ENCODE results near the gene FLOT1.

Gene FLOT1

GRCh38 chr6:30703821-30704220, 38.7 kb downstream of the FLOT1 start:
- Histone ChIP-seq H3K27me3 (replicated peaks; ENCODE audit: control insufficient read depth, insufficient read depth, low read length, poor library complexity, severe bottlenecking) (no peaks in the 10 kb centered on the region), H3K4me1 (ENCODE audit: control insufficient read depth, insufficient read depth, low read length, poor library complexity, severe bottlenecking) (no peaks in the 10 kb centered on the region), H3K36me3 (ENCODE audit: control insufficient read depth, insufficient read depth, low read length) (peaks cover 37% of the 10 kb centered on the region), H3K27ac (ENCODE audit: insufficient read depth, low read length, poor library complexity, severe bottlenecking) (no peak overlapping the region), H3K4me3 (ENCODE audit: insufficient read depth, low read depth, low read length, poor library complexity, severe bottlenecking) (no peak overlapping the region), H3K9me3 (ENCODE audit: control insufficient read depth, low read length) (no peaks in the 10 kb centered on the region)
- no peak for DNase-seq

GRCh38 chr6:30703011-30703410, 39.5 kb downstream of the FLOT1 start:
- Histone ChIP-seq H3K27me3 (replicated peaks; ENCODE audit: control insufficient read depth, insufficient read depth, low read length, poor library complexity, severe bottlenecking) (no peaks in the 10 kb centered on the region), H3K36me3 (ENCODE audit: control insufficient read depth, insufficient read depth, low read length) (peaks cover 33% of the 10 kb centered on the region), H3K4me3 (ENCODE audit: insufficient read depth, low read depth, low read length, poor library complexity, severe bottlenecking) (no peak overlapping the region), H3K4me1 (ENCODE audit: control insufficient read depth, insufficient read depth, low read length, poor library complexity, severe bottlenecking) (no peaks in the 10 kb centered on the region), H3K27ac (ENCODE audit: insufficient read depth, low read length, poor library complexity, severe bottlenecking) (no peak overlapping the region), H3K9me3 (ENCODE audit: control insufficient read depth, low read length) (no peaks in the 10 kb centered on the region)
- DNase-seq, result no peak

GRCh38 chr6:30700340-30700739, 42.1 kb downstream of the FLOT1 start:
- peaks cover 22% of the 10 kb centered on the region for H3K36me3 ChIP-seq (ENCODE audit: control insufficient read depth, insufficient read depth, low read length)
- no peaks in the 10 kb centered on the region for H3K27me3 ChIP-seq (replicated peaks; ENCODE audit: control insufficient read depth, insufficient read depth, low read length, poor library complexity, severe bottlenecking)
- H3K27ac ChIP-seq (ENCODE audit: insufficient read depth, low read length, poor library complexity, severe bottlenecking), result no peak overlapping the region
- no peaks in the 10 kb centered on the region for H3K4me1 ChIP-seq (ENCODE audit: control insufficient read depth, insufficient read depth, low read length, poor library complexity, severe bottlenecking)
- no peak for DNase-seq
- no peak overlapping the region for H3K4me3 ChIP-seq (ENCODE audit: insufficient read depth, low read depth, low read length, poor library complexity, severe bottlenecking)
- no peaks in the 10 kb centered on the region for H3K9me3 ChIP-seq (ENCODE audit: control insufficient read depth, low read length)

GRCh38 chr6:30696432-30696831, 46.1 kb downstream of the FLOT1 start:
- H3K36me3 ChIP-seq (ENCODE audit: control insufficient read depth, insufficient read depth, low read length), result peaks cover 4% of the 10 kb centered on the region
- no peak overlapping the region for H3K27ac ChIP-seq (ENCODE audit: insufficient read depth, low read length, poor library complexity, severe bottlenecking)
- H3K9me3 ChIP-seq (ENCODE audit: control insufficient read depth, low read length), result no peaks in the 10 kb centered on the region
- H3K27me3 ChIP-seq (replicated peaks; ENCODE audit: control insufficient read depth, insufficient read depth, low read length, poor library complexity, severe bottlenecking), result no peaks in the 10 kb centered on the region
- no peak for DNase-seq
- H3K4me3 ChIP-seq (ENCODE audit: insufficient read depth, low read depth, low read length, poor library complexity, severe bottlenecking), result no peak overlapping the region
- H3K4me1 ChIP-seq (ENCODE audit: control insufficient read depth, insufficient read depth, low read length, poor library complexity, severe bottlenecking), result peaks cover 2% of the 10 kb centered on the region

GRCh38 chr6:30691208-30691847, 51.2 kb downstream of the FLOT1 start:
- no peaks in the 10 kb centered on the region for H3K27me3 ChIP-seq (replicated peaks; ENCODE audit: control insufficient read depth, insufficient read depth, low read length, poor library complexity, severe bottlenecking)
- no peaks in the 10 kb centered on the region for H3K36me3 ChIP-seq (ENCODE audit: control insufficient read depth, insufficient read depth, low read length)
- H3K27ac ChIP-seq (ENCODE audit: insufficient read depth, low read length, poor library complexity, severe bottlenecking), result peak overlapping the region; percentile 67
- peak overlapping the region; percentile 74 for H3K4me3 ChIP-seq (ENCODE audit: insufficient read depth, low read depth, low read length, poor library complexity, severe bottlenecking)
- DNase-seq, result no peak
- no peaks in the 10 kb centered on the region for H3K9me3 ChIP-seq (ENCODE audit: control insufficient read depth, low read length)
- peaks cover 39% of the 10 kb centered on the region for H3K4me1 ChIP-seq (ENCODE audit: control insufficient read depth, insufficient read depth, low read length, poor library complexity, severe bottlenecking)

GRCh38 chr6:30690403-30691207, 51.9 kb downstream of the FLOT1 start, which contains the start of gene NRM:
TSS of gene NRM (minus strand) at chr6:30690984. CDS start at chr6:30690974, 10 bp downstream.
- peak; percentile 59 to 67 (median 62) for DNase-seq
- H3K27me3 ChIP-seq (replicated peaks; ENCODE audit: control insufficient read depth, insufficient read depth, low read length, poor library complexity, severe bottlenecking), result no peaks in the 10 kb centered on the region
- no peaks in the 10 kb centered on the region for H3K9me3 ChIP-seq (ENCODE audit: control insufficient read depth, low read length)
- no peaks in the 10 kb centered on the region for H3K36me3 ChIP-seq (ENCODE audit: control insufficient read depth, insufficient read depth, low read length)
- H3K27ac ChIP-seq (ENCODE audit: insufficient read depth, low read length, poor library complexity, severe bottlenecking), result peak within 1 kb of the TSS; percentile 67
- H3K4me3 ChIP-seq (ENCODE audit: insufficient read depth, low read depth, low read length, poor library complexity, severe bottlenecking), result peak within 1 kb of the TSS; percentile 74
- peaks cover 39% of the 10 kb centered on the region for H3K4me1 ChIP-seq (ENCODE audit: control insufficient read depth, insufficient read depth, low read length, poor library complexity, severe bottlenecking)

GRCh38 chr6:30689985-30690384, 52.5 kb downstream of the FLOT1 start:
- Histone ChIP-seq H3K4me1 (ENCODE audit: control insufficient read depth, insufficient read depth, low read length, poor library complexity, severe bottlenecking) (peaks cover 39% of the 10 kb centered on the region), H3K27me3 (replicated peaks; ENCODE audit: control insufficient read depth, insufficient read depth, low read length, poor library complexity, severe bottlenecking) (no peaks in the 10 kb centered on the region), H3K9me3 (ENCODE audit: control insufficient read depth, low read length) (no peaks in the 10 kb centered on the region), H3K4me3 (ENCODE audit: insufficient read depth, low read depth, low read length, poor library complexity, severe bottlenecking) (peak overlapping the region; percentile 74), H3K36me3 (ENCODE audit: control insufficient read depth, insufficient read depth, low read length) (no peaks in the 10 kb centered on the region), H3K27ac (ENCODE audit: insufficient read depth, low read length, poor library complexity, severe bottlenecking) (peak overlapping the region; percentile 67)
- no peak for DNase-seq

GRCh38 chr6:30689022-30689865, 53.2 kb downstream of the FLOT1 start:
- H3K36me3 ChIP-seq (ENCODE audit: control insufficient read depth, insufficient read depth, low read length), result no peaks in the 10 kb centered on the region
- no peak overlapping the region for H3K4me3 ChIP-seq (ENCODE audit: insufficient read depth, low read depth, low read length, poor library complexity, severe bottlenecking)
- no peaks in the 10 kb centered on the region for H3K9me3 ChIP-seq (ENCODE audit: control insufficient read depth, low read length)
- DNase-seq, result no peak
- peak overlapping the region; percentile 67 for H3K27ac ChIP-seq (ENCODE audit: insufficient read depth, low read length, poor library complexity, severe bottlenecking)
- peaks cover 39% of the 10 kb centered on the region for H3K4me1 ChIP-seq (ENCODE audit: control insufficient read depth, insufficient read depth, low read length, poor library complexity, severe bottlenecking)
- H3K27me3 ChIP-seq (replicated peaks; ENCODE audit: control insufficient read depth, insufficient read depth, low read length, poor library complexity, severe bottlenecking), result no peaks in the 10 kb centered on the region

GRCh38 chr6:30688569-30688968, 53.9 kb downstream of the FLOT1 start:
- Histone ChIP-seq H3K4me3 (ENCODE audit: insufficient read depth, low read depth, low read length, poor library complexity, severe bottlenecking) (no peak overlapping the region), H3K27ac (ENCODE audit: insufficient read depth, low read length, poor library complexity, severe bottlenecking) (peak overlapping the region; percentile 67), H3K9me3 (ENCODE audit: control insufficient read depth, low read length) (no peaks in the 10 kb centered on the region), H3K36me3 (ENCODE audit: control insufficient read depth, insufficient read depth, low read length) (no peaks in the 10 kb centered on the region), H3K4me1 (ENCODE audit: control insufficient read depth, insufficient read depth, low read length, poor library complexity, severe bottlenecking) (peaks cover 39% of the 10 kb centered on the region), H3K27me3 (replicated peaks; ENCODE audit: control insufficient read depth, insufficient read depth, low read length, poor library complexity, severe bottlenecking) (no peaks in the 10 kb centered on the region)
- no peak for DNase-seq
